ENCODE measurements around the gene SH2B3.
"Not testable (repeated sequence)": the region's sequence is repeated elsewhere in the genome, so short reads cannot be mapped to it uniquely, and the experiment has no call there.

SH2B3 gene

DNA sequence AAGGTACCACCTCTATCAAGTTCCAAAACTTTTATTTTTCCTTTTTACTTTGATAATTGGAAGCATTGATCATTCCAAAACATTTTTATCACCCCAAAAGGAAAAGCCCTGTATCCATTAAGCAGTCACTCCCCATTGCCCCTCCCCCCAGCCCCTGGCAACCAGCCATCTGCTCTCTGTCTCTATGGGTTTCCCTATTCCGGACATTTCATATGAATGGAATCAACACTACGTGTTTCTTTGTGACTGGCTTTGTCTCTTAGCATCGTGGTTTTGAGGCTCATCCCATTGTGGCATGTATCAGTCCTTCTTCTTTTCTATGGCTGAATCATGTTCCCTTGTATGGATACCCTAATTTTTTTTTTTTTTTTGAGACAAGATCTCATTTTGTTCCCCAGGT, 18.8 kb upstream of the SH2B3 start:
- DNase-seq (ENCODE audit: low read depth in 2 of 2): no peak

- no peak for DNase-seq (ENCODE audit: low read depth in 2 of 2)
Measured at GRCh38 chr12:111387747-111388323, 17.9 kb upstream of the SH2B3 start.

DNA sequence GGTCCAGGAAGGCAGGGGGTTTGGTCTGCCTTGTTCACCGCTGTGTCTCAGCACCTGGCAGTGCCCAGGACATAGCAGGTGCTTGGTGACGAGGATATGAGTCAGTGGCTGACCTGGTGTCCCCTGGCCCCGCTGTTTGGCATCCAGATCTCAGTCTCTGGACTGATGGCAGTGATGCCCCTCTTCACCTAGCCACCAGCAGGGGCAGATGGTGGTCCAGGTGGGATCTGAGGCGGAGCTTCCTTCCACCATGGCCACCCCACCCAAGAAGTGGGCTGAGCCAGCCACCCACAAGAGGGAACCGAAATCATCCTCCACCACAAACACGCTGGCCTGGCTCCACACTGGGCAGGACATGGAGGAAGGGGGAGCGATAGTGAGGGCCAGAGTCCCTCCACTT, 16.1 kb upstream of the SH2B3 start:
- DNase-seq (ENCODE audit: low read depth in 2 of 2): no peak

DNA sequence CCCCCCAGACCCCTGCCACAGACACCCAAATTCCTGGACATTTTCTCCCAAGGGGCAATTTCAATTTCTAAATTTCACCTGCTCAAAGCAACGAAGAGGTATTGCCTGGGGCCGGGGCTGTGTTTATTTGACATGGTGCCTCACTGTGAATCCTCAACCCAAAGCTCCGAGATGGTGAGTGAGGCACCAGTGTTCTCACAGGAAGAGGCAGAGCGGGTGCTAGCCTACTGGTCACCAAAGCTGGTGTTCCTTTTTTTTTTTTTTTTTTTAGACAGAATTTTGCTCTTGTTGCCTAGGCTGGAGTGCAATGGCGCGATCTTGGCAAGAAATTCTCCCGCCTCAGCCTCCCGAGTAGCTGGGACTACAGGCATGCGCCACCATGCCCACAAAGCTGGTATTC, 14.8 kb upstream of the SH2B3 start:
- no peak for DNase-seq (ENCODE audit: low read depth in 2 of 2)

DNA sequence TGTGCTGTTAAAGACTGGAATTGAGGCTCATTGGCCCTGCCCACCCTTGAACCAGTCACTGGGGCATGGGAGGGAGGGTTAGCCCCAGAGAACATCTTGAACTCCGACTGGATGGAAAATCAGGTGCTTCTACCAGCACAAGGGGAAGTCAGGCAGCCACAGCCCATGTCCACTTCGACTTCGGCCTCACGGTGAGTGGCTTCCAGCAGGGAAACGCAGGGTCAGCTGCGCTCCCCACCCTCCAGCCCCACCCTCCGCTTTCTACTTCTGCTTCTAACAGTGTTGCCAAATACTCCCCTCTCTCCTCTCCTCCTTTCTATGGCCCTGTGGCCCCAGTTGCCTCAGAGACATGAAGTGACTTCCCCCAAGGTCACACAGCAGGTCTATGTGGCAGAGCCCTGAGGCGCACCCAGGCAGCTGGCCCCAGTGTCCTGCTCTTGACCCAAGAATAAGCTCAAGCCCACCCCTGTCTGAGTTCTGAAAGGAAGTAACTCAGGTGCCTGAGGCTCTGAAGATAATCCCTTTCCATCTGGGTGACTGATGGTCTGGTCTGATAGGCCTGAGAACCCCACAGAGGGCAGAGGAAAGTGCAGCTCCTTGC, 11.9 kb upstream of the SH2B3 start:
- no peak for DNase-seq (ENCODE audit: low read depth in 2 of 2)

DNA sequence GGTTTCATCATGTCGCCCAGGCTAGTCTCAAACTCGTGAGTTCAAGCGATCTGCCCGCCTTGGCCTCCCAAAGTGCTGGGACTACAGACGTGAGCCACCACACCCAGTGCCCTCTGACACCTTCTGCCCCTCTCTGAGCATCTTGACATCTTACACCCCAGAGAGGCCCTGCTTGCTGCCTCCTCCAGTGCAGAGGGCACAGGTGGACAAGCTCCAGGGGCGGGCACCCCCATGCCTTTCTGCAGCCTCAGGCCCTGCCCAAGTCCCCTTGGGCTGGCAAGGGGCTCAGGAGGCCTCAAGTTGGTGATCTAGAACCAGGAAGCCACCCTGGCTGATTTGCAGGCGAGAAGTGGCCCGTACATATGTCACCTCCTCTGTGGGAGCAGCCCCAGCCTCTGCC, 11.2 kb upstream of the SH2B3 start:
- DNase-seq (ENCODE audit: low read depth in 2 of 2): no peak

GRCh38 chr12:111395336-111396187, 10.2 kb upstream of the SH2B3 start:
- DNase-seq (ENCODE audit: low read depth in 2 of 2): no peak

DNA sequence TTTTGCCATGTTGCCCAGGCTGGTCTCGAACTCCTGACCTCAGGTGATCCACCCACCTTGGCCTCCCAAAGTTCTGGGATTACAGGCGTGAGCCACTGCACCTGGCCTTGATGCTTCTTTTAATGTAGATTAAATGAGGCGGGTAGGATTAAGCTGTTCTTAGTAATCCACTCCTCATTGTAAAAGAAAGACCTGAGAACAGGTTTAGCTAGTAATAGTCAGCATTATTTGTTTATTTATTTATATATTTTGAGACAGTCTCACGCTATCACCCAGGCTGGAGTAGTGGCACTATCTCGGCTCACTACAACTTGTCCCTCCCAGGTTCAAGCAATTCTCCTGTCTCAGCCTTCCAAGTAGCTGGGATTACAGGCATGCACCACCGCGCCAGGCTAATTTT, 9.5 kb upstream of the SH2B3 start:
- DNase-seq (ENCODE audit: low read depth in 2 of 2): not testable (repeated sequence)

DNA sequence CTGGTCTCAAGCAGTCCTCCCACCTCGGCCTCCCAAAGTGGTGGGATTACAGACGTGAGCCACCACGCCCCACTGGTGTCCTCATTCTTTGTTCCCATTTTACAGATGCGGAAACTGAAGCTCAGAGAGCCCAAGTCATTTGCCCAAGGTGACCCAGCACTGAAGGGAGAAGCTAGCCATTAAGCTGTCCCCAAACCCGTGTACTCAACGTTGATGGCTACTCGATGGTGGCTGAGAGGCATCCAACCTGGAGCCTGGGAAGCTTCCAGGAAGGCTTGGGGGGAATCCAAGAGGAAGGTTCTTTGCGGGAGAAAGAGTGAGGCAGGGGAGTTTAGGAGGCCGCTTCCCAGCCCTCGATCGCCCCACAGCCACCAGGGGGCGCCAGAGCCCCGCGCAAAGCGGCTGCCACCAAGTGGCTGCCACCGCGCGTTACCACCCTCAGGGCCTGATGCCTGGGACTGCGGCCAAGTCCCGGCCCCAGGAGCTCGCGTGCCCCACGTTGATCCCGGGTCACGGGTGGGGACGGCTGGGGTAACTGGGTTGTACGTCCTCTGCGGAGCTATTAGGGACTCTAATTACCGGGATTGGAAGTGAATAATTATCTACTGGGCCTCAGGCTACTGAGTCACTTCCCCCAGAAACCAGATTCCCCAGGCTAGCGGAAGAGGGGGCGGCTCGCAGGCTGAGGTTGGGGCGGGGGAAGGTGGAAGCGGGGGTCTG, 8.8 kb upstream of the SH2B3 start:
- peak; percentile 76 to 77 for DNase-seq (ENCODE audit: low read depth in 2 of 2)

DNA sequence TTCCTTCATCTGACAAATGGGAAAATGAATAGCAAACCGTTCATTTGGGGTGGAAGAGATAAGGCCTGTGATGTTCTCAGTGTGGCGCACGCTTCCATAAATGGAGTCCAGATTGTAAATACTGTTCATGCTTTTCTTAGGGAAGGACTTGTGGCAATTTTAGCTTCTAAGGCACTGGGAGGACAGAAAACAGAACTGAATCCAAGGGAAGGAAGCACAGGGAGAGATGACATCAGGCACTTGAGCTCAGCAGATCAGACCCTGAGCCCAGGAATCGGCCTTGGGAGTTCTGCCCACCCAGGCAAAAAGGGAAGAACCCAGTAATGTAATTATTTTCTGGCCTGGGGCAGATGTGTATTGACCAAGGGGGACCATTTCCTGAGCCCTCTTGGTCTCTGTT, 7.2 kb upstream of the SH2B3 start:
- no peak for DNase-seq (ENCODE audit: low read depth in 2 of 2)

- not testable (repeated sequence) for DNase-seq (ENCODE audit: low read depth in 2 of 2)
Measured at GRCh38 chr12:111399741-111400404, 5.8 kb upstream of the SH2B3 start.

DNA sequence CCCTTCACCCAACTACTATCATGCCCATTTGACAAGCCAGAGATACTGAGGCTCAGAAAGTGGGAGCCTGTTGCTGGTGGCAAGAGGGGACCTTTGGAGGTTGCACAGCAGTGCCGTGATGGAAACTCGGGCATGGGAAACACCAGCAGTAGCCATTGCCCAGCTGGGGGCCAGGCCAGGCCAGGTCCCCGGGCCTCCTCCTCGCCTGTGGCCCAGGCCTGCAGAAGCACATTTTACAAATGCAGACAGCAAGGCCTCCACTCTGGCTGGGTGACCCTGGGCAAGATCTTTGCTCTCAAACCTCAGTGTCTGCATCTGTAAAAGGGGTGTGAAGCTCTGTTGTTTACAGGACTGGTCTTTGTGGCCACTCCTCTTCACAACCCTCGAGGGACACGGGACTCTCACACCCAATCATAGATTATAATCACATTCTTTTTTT, 4.5 kb upstream of the SH2B3 start:
- DNase-seq (ENCODE audit: low read depth in 2 of 2): no peak

GRCh38 chr12:111402490-111402824, 3.3 kb upstream of the SH2B3 start:
- not testable (repeated sequence) for DNase-seq (ENCODE audit: low read depth in 2 of 2)

GRCh38 chr12:111404362-111405148, 1.2 kb upstream of the SH2B3 start:
- peak; percentile 63 to 73 for DNase-seq (ENCODE audit: low read depth in 2 of 2)

DNA sequence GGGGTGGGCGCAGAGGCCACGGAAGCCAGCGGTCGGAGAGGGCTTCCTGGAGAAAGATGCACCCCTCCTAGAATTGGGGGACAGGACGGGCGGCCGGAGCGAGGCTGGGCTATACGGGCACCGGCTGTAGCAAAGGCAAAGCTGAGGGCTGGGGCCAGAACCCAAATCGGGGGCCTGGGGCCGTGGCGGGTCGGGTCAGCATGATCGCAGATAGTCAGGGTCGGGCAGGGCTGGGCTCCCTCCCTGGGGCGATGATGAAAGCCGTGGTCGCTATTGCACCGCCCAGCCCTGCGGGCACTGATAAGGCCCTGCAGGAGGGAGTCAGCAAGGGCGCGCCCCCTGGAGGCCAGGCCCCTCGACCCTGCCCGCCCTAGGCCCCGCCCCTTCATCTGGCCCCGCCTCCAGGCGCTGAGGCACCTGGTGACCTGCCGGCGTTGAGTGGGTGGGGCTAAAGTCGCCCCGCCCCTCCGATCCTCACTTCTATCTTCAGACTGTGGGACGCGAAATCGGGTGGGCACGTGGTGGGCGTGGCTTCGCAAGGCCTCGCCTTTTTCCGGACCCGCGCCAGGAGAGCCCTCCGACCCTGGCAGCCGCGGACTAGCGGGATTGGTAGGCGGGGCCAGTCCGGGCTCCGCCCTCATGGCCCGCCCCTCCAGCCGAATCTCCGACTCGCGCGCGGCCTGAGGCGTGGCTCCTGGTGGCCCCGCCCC, 419 bp upstream of the SH2B3 start:
- peak; percentile 99 for DNase-seq (ENCODE audit: low read depth in 2 of 2)

DNA sequence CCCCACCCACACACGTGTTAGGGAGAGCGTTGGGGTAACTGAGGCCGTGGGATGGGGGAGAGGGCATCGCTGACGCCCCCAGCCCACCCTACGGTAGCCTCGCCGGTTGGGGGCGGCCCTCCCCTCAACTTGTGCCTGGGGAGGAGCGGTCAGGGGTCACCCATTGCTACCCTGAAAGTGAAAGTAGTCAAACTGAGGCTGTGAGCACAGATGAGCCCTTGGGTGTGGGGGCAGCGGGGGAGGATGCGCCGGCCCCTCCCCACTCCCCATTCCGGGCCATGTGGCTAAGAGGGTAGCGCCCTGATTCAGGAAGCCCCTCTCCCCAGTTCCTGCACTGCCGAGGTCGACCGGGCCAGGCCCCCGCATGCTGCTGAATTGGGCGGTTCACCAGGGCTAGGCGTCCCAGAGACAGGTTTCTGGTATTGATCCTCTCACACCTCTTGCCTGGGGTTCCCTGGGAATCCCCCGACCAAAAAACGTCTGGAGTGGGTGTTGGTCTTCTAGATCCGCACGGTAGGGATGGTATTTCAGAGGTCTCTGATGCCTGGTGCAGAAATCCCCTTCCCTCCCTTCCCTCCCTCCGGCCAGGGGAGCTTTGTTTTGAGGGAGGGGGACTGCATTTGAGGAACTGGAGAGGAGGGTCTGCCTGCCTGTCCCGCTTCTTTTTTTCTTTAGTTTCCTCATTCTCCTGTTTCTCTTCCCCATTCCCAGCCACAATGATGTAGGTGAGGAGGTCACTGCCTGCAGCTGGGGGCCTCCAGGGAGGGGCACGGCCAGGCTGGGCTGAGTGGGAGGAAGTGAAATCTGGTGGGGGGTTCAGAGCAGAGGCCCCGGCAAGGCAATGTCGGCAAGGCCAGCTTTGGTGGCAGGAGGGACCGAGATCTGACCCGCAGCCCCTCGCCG, 1.0 kb downstream of the SH2B3 start:
- DNase-seq (ENCODE audit: low read depth in 2 of 2): peak in 1 of 2 donors; percentile 64

- no peak for DNase-seq (ENCODE audit: low read depth in 2 of 2)
Measured at GRCh38 chr12:111407377-111408115, 1.8 kb downstream of the SH2B3 start.

DNA sequence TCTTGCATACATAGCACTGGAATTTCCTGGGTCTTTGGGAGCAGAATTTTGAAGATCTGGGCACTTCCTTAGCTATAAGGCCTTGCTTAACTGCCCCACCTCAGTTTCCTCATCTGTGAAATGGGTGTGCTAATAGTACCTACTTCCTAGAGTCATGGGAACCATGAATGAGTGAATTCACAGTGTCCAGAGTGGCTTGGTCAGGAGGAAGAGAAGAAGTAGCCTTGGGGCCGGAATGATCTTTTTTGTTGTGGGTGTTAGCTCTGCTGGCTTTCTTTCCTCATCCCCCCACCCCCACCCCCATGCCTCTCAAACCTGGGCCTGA, 2.4 kb downstream of the SH2B3 start:
- DNase-seq (ENCODE audit: low read depth in 2 of 2): no peak
